K562 (cell line): ENCODE results near the gene MYMX. TPM values are rescaled to one million over a fixed set of nuclear protein-coding genes. Genes with fewer than 3 reads are reported as not detected.
A peak's percentile ranks its signal among the peaks of the same experiment; 100 is the strongest.

Experiments used
- CREB5 ChIP-seq: fragments of 250-450 bp; sonication (Bioruptor Pico); IDR thresholded peaks from 2 replicates; pipeline ENCODE4 v1.5.0; 2020; ENCODE audit warnings: mild to moderate bottlenecking
- ETV1 ChIP-seq: fragments of 450-650 bp; conservative IDR thresholded peaks from 2 replicates; pipeline ENCODE4 v1.6.1; 2016; ENCODE audit warnings: missing genetic modification characterization, control low read depth, low read depth, missing compliant biosample characterization
- FIP1L1 ChIP-seq: fragments of 200-400 bp; formaldehyde crosslinking; IDR thresholded peaks from 2 replicates; pipeline ENCODE4 v1.6.1; 2018; ENCODE audit warnings: mild to moderate bottlenecking, low read depth, low read length; ENCODE audit not compliant: poor library complexity, severe bottlenecking
- GTF2F1 ChIP-seq: IDR thresholded peaks from 2 replicates; pipeline ENCODE4 v1.6.1; 2011; ENCODE audit warnings: low read depth, low read length, improper control_type of control experiment
- MAFG ChIP-seq: fragments of 450-650 bp; conservative IDR thresholded peaks from 2 replicates; pipeline ENCODE4 v1.6.1; 2016; ENCODE audit warnings: missing genetic modification characterization, missing compliant biosample characterization
- NONO ChIP-seq, 2 experiments: fragments of 200-400 bp in 1 of 2; fragments of 450-650 bp in 1 of 2; formaldehyde crosslinking in 1 of 2; IDR thresholded peaks; 2 replicates each; pipeline ENCODE4 v1.6.1; 2017; ENCODE audit warnings: low read depth in 2 of 2, mild to moderate bottlenecking in 2 of 2, moderate library complexity in 2 of 2, low read length in 1 of 2
- OTX1 ChIP-seq: fragments of 450-650 bp; formaldehyde crosslinking; IDR thresholded peaks from 2 replicates; pipeline ENCODE4 v1.4.0; 2022; ENCODE audit warnings: mild to moderate bottlenecking
- PCBP1 ChIP-seq: fragments of 200-400 bp; formaldehyde crosslinking; IDR thresholded peaks from 2 replicates; pipeline ENCODE4 v1.6.1; 2018; ENCODE audit warnings: mild to moderate bottlenecking, low read depth, low read length; ENCODE audit not compliant: poor library complexity, severe bottlenecking
- PRDM10 ChIP-seq: fragments of 450-650 bp; IDR thresholded peaks from 2 replicates; pipeline ENCODE4 v1.6.1; 2018; ENCODE audit not compliant: partially characterized antibody
- RBM25 ChIP-seq: fragments of 200-400 bp; formaldehyde crosslinking; IDR thresholded peaks from 2 replicates; pipeline ENCODE4 v1.6.1; 2018; ENCODE audit warnings: low read length, low read depth, moderate library complexity; ENCODE audit not compliant: severe bottlenecking
- SETDB1 ChIP-seq: IDR thresholded peaks from one replicate; pipeline ENCODE4 v1.6.1; 2012; ENCODE audit warnings: low read length, control low read depth, inconsistent platforms
- SNIP1 ChIP-seq: fragments of 450-650 bp; IDR thresholded peaks from 2 replicates; pipeline ENCODE4 v1.7.1; 2017; ENCODE audit warnings: low read depth, mild to moderate bottlenecking
- SPI1 ChIP-seq: IDR thresholded peaks from 2 replicates; pipeline ENCODE4 v1.6.1; 2011; ENCODE audit warnings: low read depth, low read length, control low read depth, borderline replicate concordance
- U2AF1 ChIP-seq: fragments of 200-400 bp; formaldehyde crosslinking; optimal IDR thresholded peaks from 2 replicates; pipeline ENCODE3; 2017; ENCODE audit warnings: mild to moderate bottlenecking, low read depth, low read length, moderate library complexity
- ZNF707 ChIP-seq: fragments of 250-450 bp; sonication (Bioruptor Pico); conservative IDR thresholded peaks from 2 replicates; pipeline ENCODE4 v1.8.0; 2022; ENCODE audit warnings: inconsistent platforms, mild to moderate bottlenecking, moderate library complexity
- ZSCAN32 ChIP-seq: fragments of 450-650 bp; formaldehyde crosslinking; IDR thresholded peaks from 2 replicates; pipeline ENCODE4 v1.4.0; 2020; ENCODE audit warnings: mild to moderate bottlenecking, moderate library complexity
- polyA plus RNA-seq, 8 experiments: library from polyadenylated mRNA; depleted of rRNA in 4 of 8; stranded (reverse) in 5 of 8; unstranded in 3 of 8; fragments of >200 nt; fragmentation: Nextera tagmentation in 2 of 8; fragmentation: Illumina TruSeq in 1 of 8; extraction: Ambion mirVana in 2 of 8; extraction: Trizol in 1 of 8; gene quantifications; 2 replicates each; pipeline versions ENCODE4 v1.2.1 to v1.2.3, GENCODE V29; 2011 to 2014; ENCODE audit warnings: inconsistent platforms in 1 of 8, missing spikeins in 1 of 8
- total RNA-seq, 7 experiments: library from RNA; depleted of rRNA in 6 of 7; stranded (reverse); fragments of >200 nt in 6 of 7; fragmentation: Illumina TruSeq in 2 of 7; extraction: Trizol in 2 of 7; gene quantifications; 2 replicates each; pipeline versions ENCODE4 v1.2.1 to v1.2.3, GENCODE V29; 2011 to 2021; ENCODE audit warnings: low replicate concordance in 1 of 7
- TF ChIP-seq, protein P1 (sequence below): fragments of 450-650 bp; IDR thresholded peaks from 2 replicates; pipeline ENCODE4 v1.6.1; 2017; ENCODE audit warnings: antibody characterized with exemption
- TF ChIP-seq, protein P2 (sequence below): fragments of 250-450 bp; sonication (Bioruptor Pico); IDR thresholded peaks from 2 replicates; pipeline ENCODE4 v1.8.0; 2021; ENCODE audit warnings: moderate library complexity, mild to moderate bottlenecking, inconsistent platforms

Gene MYMX
- total and polyA plus RNA-seq, 9 of the 15 experiments (the other 6 are each of a cell fraction or from before 2014, with no cell fraction given), result 0.12 TPM; not detected in 8

- TF ChIP-seq PRDM10, result peak; percentile 36
- no peak for TF ChIP-seq RBM25
- TF ChIP-seq CREB5 (CRISPR knock-in tag), result no peak
- TF ChIP-seq ZSCAN32 (CRISPR knock-in tag), result no peak; the same call in 1 of the 2 replicates
- TF ChIP-seq, protein P1, sequence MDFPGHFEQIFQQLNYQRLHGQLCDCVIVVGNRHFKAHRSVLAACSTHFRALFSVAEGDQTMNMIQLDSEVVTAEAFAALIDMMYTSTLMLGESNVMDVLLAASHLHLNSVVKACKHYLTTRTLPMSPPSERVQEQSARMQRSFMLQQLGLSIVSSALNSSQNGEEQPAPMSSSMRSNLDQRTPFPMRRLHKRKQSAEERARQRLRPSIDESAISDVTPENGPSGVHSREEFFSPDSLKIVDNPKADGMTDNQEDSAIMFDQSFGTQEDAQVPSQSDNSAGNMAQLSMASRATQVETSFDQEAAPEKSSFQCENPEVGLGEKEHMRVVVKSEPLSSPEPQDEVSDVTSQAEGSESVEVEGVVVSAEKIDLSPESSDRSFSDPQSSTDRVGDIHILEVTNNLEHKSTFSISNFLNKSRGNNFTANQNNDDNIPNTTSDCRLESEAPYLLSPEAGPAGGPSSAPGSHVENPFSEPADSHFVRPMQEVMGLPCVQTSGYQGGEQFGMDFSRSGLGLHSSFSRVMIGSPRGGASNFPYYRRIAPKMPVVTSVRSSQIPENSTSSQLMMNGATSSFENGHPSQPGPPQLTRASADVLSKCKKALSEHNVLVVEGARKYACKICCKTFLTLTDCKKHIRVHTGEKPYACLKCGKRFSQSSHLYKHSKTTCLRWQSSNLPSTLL, result no peak
- TF ChIP-seq FIP1L1, result peak; percentile 87
- TF ChIP-seq NONO (IDR thresholded peaks at IDR 0.05; ENCODE audit: low read depth in 2 of 2, low read length in 1 of 2), result peak; percentile 82 to 86
- TF ChIP-seq SETDB1, result no peak
- no peak; the same call in 1 of the 2 replicates for TF ChIP-seq GTF2F1
- peak; percentile 66 for TF ChIP-seq SPI1
- peak; percentile 62 for TF ChIP-seq U2AF1
- no peak for TF ChIP-seq MAFG (tag)
- peak; percentile 79 for TF ChIP-seq ETV1 (tag)
- TF ChIP-seq ZNF707 (CRISPR knock-in tag), result no peak
- TF ChIP-seq, protein P2, sequence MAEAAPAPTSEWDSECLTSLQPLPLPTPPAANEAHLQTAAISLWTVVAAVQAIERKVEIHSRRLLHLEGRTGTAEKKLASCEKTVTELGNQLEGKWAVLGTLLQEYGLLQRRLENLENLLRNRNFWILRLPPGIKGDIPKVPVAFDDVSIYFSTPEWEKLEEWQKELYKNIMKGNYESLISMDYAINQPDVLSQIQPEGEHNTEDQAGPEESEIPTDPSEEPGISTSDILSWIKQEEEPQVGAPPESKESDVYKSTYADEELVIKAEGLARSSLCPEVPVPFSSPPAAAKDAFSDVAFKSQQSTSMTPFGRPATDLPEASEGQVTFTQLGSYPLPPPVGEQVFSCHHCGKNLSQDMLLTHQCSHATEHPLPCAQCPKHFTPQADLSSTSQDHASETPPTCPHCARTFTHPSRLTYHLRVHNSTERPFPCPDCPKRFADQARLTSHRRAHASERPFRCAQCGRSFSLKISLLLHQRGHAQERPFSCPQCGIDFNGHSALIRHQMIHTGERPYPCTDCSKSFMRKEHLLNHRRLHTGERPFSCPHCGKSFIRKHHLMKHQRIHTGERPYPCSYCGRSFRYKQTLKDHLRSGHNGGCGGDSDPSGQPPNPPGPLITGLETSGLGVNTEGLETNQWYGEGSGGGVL (CRISPR knock-in tag), result no peak
- 0 out of 2 replicates have a peak, but pooled peaks have one; percentile 19 for TF ChIP-seq OTX1 (CRISPR knock-in tag)
- no peak for TF ChIP-seq SNIP1
- TF ChIP-seq PCBP1, result peak; percentile 75
Measured at GRCh38 chr6:44257025-44257752, 40.5 kb downstream of the MYMX start, which contains the start of gene SLC35B2 (continued).
